Measurements from ENCODE around the gene GPR37.

DNA sequence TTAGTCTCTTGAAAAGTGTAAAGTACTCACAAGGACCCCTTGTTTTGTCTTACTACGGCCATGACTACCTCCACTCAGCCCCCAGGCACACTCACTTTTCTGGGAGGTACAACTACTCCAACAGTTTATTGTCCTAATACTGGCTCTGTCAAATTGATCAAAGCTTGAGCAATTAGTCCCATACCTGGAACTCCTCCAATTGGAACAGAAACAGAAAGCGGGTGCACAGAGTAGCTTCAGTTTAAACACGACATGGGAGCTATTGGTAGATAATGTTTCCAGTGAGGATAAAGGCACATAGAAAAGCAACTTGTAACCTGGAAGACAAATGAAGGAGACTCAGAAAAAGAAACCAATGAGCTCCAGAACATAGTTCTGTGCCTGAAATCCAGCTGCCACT is 7.7 kb upstream of the GPR37 start:
- TF ChIP-seq, protein P1, sequence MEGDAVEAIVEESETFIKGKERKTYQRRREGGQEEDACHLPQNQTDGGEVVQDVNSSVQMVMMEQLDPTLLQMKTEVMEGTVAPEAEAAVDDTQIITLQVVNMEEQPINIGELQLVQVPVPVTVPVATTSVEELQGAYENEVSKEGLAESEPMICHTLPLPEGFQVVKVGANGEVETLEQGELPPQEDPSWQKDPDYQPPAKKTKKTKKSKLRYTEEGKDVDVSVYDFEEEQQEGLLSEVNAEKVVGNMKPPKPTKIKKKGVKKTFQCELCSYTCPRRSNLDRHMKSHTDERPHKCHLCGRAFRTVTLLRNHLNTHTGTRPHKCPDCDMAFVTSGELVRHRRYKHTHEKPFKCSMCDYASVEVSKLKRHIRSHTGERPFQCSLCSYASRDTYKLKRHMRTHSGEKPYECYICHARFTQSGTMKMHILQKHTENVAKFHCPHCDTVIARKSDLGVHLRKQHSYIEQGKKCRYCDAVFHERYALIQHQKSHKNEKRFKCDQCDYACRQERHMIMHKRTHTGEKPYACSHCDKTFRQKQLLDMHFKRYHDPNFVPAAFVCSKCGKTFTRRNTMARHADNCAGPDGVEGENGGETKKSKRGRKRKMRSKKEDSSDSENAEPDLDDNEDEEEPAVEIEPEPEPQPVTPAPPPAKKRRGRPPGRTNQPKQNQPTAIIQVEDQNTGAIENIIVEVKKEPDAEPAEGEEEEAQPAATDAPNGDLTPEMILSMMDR (IDR thresholded peaks at IDR 0.05; ENCODE audit: poor library complexity), result no peak
- no peak for TF ChIP-seq EZH2 (IDR thresholded peaks at IDR 0.05; ENCODE audit: borderline replicate concordance)
- TF ChIP-seq EZH2phosphoT487 (IDR thresholded peaks at IDR 0.05; ENCODE audit: low read depth, severe bottlenecking, unreplicated experiment), result no peak
